HUDEP-2 (cell line): ENCODE data around the gene HDLBP.

Source experiments
- DNase-seq, 76 experiments: peaks; one replicate each; lab custom pipeline; 2025; ENCODE audit not compliant: unreplicated experiment in 76 of 76; lab: John Stamatoyannopoulos, UW

Gene HDLBP

DNA sequence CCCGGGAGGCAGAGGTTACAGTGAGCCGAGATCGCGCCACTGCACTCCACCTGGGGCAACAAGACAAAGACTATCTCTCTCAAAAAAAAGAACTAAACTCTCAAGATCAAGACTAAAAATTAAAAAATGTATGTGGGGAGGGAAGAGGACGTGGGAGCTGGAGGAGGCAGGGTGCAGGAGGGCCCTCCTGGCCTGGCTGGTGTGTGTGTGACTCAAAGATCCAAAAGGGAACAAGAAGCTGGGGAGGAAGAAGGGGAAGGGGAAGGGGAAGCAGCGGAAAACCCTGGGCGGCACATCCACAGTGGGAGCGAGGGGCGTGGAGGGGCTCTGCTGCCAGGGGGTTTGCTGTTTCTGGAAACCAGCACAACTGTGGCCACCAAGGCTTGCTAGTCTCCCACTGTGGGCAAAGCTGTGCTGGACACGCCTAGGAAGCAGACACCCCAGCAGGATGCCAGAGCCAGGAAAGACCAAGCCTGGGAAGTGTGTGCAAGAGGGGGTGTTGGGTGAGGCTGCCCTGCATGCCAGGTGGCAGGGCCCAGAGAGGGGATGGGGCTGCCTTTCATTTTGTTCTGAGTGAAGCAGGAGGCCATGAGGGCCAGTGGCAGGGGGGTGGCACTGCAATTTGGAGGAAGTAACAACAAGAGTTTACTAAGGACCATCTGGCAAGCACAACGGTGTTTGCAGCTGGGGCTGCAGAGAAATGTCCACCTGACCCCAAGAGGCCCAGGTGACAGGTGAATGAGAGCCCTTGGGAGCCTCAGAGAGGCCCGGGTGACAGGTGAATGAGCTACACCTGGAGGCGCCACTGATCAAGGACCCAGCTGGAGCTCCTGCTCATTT is 82.5 kb downstream of the HDLBP start:
- no peak for DNase-seq

DNA sequence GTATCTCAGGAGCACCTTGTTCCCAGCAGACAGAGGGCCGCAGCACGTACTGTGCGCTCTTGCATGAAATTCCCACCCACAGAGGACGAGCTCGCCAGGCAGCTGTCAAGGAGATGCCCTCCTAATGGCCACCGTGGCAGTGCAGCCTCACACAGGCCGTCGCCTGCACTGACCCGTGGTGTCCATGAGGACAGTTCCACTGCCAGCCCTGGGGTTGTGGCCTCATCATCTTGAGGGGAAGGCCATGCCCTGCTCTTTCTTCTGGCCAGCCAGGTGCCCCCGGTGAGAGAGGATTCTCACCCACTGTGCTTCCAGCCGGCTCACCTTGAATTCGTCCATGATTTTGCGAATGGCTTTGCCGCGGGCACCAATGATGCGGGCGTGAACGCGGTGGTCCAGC is 85.0 kb downstream of the HDLBP start:
- no peak for DNase-seq

GRCh38 chr2:241229563-241230401 is 85.7 kb downstream of the HDLBP start:
- no peak for DNase-seq

DNA sequence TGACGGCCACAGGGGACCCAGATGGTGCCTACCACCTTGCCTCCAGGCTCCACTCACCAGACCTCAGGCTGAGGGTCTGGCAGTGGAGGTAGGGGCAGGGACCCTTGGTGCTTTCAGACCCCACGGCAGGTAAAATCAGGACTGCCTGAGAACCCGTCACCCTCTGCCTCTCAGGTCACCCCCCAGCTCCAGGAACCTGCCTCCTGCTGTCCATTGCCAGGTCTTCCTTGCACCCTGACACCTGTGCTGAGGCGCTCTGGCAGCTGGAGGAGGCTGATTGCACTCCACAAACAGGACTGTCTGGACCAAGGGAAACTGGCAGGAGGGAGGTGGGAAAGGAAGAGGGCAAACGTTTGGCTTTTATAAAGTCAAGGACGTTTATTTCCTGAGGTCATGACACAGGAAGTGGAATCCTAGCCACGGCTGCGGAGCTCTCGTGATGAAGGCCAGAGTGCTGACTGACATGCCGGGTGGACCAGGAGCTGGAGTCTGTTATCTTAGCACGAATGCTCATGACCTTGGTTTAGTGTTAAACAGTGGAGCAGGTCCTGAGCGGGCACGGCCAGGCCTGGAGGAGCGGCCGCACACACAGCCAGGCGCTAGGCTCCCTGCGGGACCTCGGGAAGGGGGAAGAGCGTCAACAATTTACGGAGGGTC is 86.5 kb downstream of the HDLBP start:
- no peak for DNase-seq

GRCh38 chr2:241228081-241228859 is 87.2 kb downstream of the HDLBP start:
- no peak for DNase-seq

GRCh38 chr2:241227594-241227993 is 87.9 kb downstream of the HDLBP start:
- DNase-seq = no peak

DNA sequence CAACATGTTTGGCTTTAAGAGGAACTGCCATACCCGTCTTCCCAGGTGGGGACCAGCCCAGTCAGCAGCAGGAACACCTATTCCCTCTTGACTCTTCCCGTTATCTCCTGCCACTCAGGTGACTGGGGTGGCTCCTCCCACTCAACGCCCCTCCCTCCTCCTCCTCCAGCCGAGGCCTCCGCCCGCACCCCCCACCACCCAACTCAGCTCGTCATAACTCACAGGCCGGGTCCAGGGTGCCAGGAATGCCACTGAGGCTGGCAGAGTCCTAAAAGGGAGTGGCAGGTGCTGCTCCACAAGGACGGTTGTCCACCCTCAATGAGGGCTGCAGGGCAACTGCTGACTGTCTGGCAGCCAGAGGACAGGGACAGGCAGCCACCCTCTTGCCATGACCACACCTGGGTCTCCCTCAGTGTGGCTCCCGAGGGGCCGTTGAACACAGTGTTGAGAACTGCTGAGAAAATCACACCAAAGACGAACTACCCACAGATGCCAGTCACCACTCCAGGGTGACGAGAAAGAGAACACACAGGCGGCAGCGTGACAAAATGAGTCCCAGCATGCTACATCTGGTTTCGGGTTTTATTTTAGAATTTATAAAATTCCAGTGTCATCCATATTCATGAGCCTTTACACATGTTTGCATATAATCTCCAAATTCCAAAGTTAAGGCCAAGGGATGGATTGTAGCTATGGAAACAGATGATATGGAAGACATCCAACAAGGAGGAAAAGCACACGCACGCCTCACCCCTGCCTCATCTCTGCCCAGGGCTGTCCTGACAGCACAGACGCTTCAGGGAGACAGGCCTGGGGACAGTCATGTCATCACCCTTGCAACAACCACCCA is 88.5 kb downstream of the HDLBP start:
- DNase-seq = no peak

DNA sequence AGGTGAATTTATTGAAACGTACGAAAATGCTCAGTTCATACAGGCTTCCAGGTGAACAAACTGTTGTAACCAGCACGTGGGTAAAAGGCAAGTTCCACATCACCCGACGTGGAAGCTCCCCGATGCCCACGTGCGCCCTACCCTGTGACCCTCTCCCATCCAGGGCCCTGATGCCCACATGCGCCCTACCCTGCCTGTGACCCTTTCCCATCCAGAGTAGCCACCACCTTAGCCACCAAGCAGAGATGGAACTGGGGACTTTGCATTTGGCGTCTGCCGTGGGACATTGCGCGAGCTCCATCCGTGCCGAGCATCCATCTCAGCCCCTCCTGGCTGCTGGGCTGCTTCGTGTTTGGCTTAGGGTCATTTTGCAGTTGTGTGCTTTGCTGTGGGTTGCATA is 89.5 kb downstream of the HDLBP start:
- no peak for DNase-seq

- no peak for DNase-seq
Observed at GRCh38 chr2:241225545-241225944, 89.9 kb downstream of the HDLBP start.

DNA sequence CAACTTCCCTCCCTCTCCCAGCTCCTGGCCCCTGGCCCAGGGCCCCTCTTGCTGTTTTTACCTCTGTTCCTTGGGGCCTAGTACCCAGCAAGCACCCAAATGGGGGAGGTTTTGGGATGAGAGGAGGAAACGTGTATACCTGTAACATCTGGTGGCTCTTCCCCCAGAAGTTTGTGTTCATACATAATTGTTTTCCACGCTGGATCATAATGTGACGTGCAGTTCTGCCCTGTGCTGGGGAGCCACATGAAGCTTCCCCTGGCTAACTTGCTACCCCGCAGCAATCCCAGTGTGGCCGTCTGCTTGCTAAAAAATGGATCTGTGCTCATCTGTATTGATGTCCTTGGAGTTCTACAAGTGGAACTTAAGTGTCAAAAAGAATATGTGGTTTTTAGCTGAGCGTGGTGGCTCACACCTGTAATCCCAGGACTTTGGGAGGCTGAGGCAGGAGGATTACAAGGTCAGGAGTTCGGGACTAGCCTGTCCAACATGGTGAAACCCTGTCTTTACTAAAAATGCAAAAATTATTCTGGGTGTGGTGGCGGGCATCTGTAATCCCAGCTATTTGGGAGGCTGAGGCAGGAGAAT is 90.5 kb downstream of the HDLBP start:
- DNase-seq = no peak

GRCh38 chr2:241224018-241224850 is 91.2 kb downstream of the HDLBP start:
- no peak for DNase-seq

DNA sequence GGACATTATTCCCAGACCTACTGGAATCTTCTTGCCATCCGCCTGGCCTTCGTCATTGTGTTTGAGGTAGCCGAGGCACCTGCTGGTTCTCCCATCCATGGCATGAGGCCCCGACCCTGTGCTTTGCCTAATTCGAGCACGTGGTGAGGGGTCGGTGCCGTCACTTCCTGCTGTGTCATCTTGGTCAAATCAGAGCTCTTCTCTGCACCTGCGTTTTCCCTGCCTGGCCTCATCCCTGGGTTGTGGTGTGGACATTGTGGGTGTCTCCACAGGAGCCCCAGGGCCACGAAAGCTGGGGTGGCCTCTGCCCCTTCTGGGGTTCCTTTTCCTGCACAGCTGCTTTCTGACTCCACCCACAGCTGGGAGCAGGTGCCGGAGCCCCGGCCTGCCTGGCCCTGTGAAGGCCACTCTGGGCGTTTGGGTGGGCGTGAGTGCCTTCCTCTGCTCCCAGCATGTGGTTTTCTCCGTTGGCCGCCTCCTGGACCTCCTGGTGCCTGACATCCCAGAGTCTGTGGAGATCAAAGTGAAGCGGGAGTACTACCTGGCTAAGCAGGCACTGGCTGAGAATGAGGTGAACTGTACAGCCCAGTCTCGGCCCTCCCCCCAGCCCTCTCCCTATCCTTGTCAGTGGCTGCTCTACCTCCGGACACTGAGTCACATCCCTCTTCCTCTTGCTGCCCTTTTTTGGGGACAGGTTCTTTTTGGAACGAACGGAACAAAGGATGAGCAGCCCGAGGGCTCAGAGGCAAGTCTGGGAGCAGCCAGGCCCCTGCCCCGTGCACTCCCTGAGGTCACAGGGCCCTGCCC is 92.1 kb downstream of the HDLBP start:
- DNase-seq = no peak

GRCh38 chr2:241219856-241220356 is 95.6 kb downstream of the HDLBP start:
- DNase-seq = no peak

DNA sequence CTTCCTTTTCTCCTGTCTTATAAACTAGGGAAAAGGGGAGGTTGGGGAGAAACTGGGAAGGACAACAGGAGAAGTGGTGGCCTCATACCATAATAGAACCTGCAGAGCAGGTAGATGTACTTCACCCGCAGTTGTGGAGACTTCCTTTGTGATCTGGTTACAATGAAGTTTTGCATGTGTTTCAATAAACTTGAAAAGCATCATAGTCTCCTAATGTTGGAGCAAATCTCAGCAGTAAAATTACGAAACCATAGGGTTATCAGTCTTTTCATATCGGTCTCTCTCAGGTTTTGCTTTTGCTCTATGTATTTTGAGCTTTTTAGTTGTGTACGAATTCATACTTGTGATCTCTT is 96.5 kb downstream of the HDLBP start:
- DNase-seq = no peak

GRCh38 chr2:241218131-241219029 is 97.1 kb downstream of the HDLBP start:
- DNase-seq = peak in 16 of 76 experiments; percentile 5 to 45 (median 20)

GRCh38 chr2:241217320-241218031 is 98.0 kb downstream of the HDLBP start:
- DNase-seq = peak in 17 of 76 experiments; percentile 6 to 46 (median 21)
